MCF 10A (cell line): ENCODE measurements around the gene NDUFS6. TPM values are rescaled to one million over a fixed set of nuclear protein-coding genes. Genes with fewer than 3 reads are reported as not detected.

Source experiments
- BruUV-seq: library from RNA; stranded (reverse); fragments of 400-500 nt; replicated peaks from 2 replicates; lab custom pipeline; 2021; lab: Mats Ljungman, UMichigan
- CTCF ChIA-PET: fragments of 300-600 bp; sonication (Branson Sonifier 250); formaldehyde crosslinking; extraction: SDS; loops from one replicate; lab custom pipeline; 2021; ENCODE audit warnings: antibody characterized with exemption, inconsistent platforms; lab: Yijun Ruan, JAX
- POLR2A ChIA-PET: fragments of 300-600, 350-650 bp; sonication (Branson Sonifier 250); formaldehyde crosslinking; extraction: SDS; loops from one replicate; lab custom pipeline; 2020; ENCODE audit warnings: antibody characterized with exemption, inconsistent platforms; lab: Yijun Ruan, JAX
- DNase-seq: peaks from one replicate; pipeline ENCODE4 v3.0.0-alpha.2; 2018; ENCODE audit not compliant: unreplicated experiment
- H3K27ac Mint-ChIP-seq: one replicate; pipeline ENCODE4 v1.8.0; 2022; ENCODE audit warnings: mild to moderate bottlenecking, low read depth, mixed read lengths; ENCODE audit not compliant: unreplicated experiment
- H3K27me3 Mint-ChIP-seq: one replicate; pipeline ENCODE4 v1.8.0; 2022; ENCODE audit warnings: mixed read lengths; ENCODE audit not compliant: insufficient read depth, unreplicated experiment
- H3K36me3 Mint-ChIP-seq: one replicate; pipeline ENCODE4 v1.8.0; 2022; ENCODE audit warnings: mild to moderate bottlenecking, moderate library complexity, mixed read lengths; ENCODE audit not compliant: insufficient read depth, unreplicated experiment
- H3K4me1 Mint-ChIP-seq: one replicate; pipeline ENCODE4 v1.8.0; 2022; ENCODE audit warnings: mixed read lengths; ENCODE audit not compliant: insufficient read depth, unreplicated experiment
- H3K4me3 Mint-ChIP-seq: one replicate; pipeline ENCODE4 v1.8.0; 2022; ENCODE audit warnings: mild to moderate bottlenecking, moderate library complexity, mixed read lengths; ENCODE audit not compliant: unreplicated experiment
- H3K9me3 Mint-ChIP-seq: one replicate; pipeline ENCODE4 v1.8.0; 2022; ENCODE audit warnings: mixed read lengths; ENCODE audit not compliant: unreplicated experiment
- intact Hi-C: fragments of 100-400 bp; cut with micrococcal nuclease; formaldehyde crosslinking; loops from 2 replicates; pipeline ENCODE4 v1.14.1; 2022
- total RNA-seq: library from RNA; stranded (reverse); gene quantifications from 2 replicates; pipeline ENCODE4 v1.2.3, GENCODE V29; 2022
- TF ChIP-seq, protein P1 (sequence below): fragments of 200-600 bp; IDR thresholded peaks from one replicate; pipeline ENCODE4 v1.8.0; 2022; ENCODE audit warnings: antibody characterized with exemption, mild to moderate bottlenecking; ENCODE audit not compliant: unreplicated experiment

Gene NDUFS6
- total RNA-seq, 1 experiment from 2014 or later, result 65.6 TPM

DNA sequence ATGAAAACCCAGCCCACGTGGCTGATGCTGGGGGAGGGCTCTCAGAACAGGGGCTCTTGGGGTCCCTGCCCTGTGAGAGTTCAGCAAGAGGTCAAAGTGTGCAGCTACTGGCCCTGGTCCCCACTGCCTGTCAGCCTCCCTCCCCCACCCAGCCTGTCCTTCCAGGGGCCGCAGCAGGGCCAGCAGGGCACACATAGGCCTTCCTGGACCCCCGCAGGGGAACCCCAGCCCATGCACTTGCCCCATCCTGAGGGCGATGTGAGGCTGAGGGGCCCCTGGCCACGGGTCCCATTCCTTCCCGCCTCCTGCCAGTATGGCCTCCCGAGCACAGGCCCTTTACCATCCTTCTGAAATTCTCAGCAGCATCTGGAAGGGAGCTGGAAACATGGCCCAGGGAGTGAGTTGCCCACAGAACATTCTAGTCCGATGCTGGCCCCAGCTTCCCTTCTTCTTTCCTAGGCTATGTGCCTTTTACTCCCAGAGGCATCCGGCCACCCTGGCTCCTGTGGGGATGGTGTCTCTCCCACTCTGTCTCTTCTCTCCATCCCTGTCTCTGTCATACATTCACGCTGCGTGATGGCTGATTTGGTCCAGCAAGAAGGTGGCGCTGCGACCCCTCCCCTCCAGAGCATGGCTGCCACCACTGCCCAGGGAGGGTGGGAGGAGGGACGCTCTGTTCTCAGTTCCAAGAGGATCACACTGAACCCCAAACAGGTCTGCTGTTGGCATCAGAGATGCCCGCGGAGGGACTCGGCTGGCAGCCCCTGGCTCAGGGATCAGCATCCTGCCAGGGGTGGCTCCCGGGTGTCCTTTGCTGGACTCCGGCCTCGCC, 21.2 kb upstream of the NDUFS6 start:
- CTCF ChIA-PET, result interaction anchor here (1.4 kb wide), 1 partner anchor 16 kb away, joined by 3 read pairs; no protein-coding TSS in a partner anchor
- Mint-ChIP-seq H3K27me3 (no peaks in the 10 kb centered on the region), H3K36me3 (no peaks in the 10 kb centered on the region), H3K4me1 (no peaks in the 10 kb centered on the region), H3K9me3 (no peaks in the 10 kb centered on the region), H3K4me3 (no peak overlapping the region), H3K27ac (no peak overlapping the region)
- POLR2A ChIA-PET, result no interaction called here
- DNase-seq, result no peak
- intact Hi-C loops, result no loop called here
- BruUV-seq, result no TSS peak
- TF ChIP-seq, protein P1, sequence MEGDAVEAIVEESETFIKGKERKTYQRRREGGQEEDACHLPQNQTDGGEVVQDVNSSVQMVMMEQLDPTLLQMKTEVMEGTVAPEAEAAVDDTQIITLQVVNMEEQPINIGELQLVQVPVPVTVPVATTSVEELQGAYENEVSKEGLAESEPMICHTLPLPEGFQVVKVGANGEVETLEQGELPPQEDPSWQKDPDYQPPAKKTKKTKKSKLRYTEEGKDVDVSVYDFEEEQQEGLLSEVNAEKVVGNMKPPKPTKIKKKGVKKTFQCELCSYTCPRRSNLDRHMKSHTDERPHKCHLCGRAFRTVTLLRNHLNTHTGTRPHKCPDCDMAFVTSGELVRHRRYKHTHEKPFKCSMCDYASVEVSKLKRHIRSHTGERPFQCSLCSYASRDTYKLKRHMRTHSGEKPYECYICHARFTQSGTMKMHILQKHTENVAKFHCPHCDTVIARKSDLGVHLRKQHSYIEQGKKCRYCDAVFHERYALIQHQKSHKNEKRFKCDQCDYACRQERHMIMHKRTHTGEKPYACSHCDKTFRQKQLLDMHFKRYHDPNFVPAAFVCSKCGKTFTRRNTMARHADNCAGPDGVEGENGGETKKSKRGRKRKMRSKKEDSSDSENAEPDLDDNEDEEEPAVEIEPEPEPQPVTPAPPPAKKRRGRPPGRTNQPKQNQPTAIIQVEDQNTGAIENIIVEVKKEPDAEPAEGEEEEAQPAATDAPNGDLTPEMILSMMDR, result no peak

DNA sequence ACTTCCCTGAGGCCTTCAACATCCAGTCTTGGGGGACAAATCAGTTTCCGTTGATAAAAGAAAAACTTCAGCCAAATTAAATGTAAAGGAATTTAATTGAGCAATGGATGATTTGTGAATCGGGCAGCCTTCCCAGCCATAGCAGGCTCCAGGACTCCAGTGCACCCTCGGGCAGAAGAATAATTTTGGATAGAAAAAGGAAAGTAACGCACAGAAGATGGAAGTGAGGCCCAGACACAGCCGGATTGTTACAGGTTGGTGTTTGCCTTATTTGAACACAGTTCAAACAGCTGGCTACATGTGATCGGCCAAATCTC, 20.6 kb upstream of the NDUFS6 start:
- no TSS peak for BruUV-seq
- no peaks in the 10 kb centered on the region for H3K4me1 Mint-ChIP-seq
- POLR2A ChIA-PET, result no interaction called here
- no peaks in the 10 kb centered on the region for H3K36me3 Mint-ChIP-seq
- no peak for DNase-seq
- H3K9me3 Mint-ChIP-seq, result no peaks in the 10 kb centered on the region
- TF ChIP-seq, protein P1, result no peak
- intact Hi-C loops, result no loop called here
- H3K27me3 Mint-ChIP-seq, result no peaks in the 10 kb centered on the region
- CTCF ChIA-PET, result interaction anchor here (1.4 kb wide), 1 partner anchor 17 kb away, joined by 3 read pairs; no protein-coding TSS in a partner anchor
- no peak overlapping the region for H3K4me3 Mint-ChIP-seq
- no peak overlapping the region for H3K27ac Mint-ChIP-seq

DNA sequence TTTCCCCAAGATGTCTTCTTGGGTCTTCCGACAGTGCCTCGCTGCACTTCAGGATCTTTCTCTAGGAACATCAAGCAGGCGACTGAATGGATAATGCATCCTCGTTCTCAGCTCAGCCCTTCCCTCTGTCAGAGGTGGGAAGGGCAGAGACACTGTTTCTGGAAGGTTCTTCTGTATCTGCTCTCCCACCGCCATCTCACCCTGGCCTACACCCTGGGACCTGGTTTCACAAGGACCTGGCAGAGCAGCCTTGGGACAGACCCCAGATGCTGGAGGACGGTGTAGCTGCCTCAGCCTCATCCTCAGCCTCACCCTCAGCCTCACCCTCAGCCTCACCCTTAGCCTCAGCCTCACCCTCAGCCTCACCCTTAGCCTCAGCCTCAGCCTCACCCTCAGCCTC, 20.1 kb upstream of the NDUFS6 start:
- intact Hi-C loops, result no loop called here
- no peaks in the 10 kb centered on the region for H3K27me3 Mint-ChIP-seq
- H3K36me3 Mint-ChIP-seq, result no peaks in the 10 kb centered on the region
- no peak overlapping the region for H3K27ac Mint-ChIP-seq
- TF ChIP-seq, protein P1, result no peak
- no peak overlapping the region for H3K4me3 Mint-ChIP-seq
- no peaks in the 10 kb centered on the region for H3K4me1 Mint-ChIP-seq
- ChIA-PET POLR2A (no interaction called here), CTCF (interaction anchor here (1.4 kb wide), 1 partner anchor 18 kb away, joined by 3 read pairs; no protein-coding TSS in a partner anchor)
- no peaks in the 10 kb centered on the region for H3K9me3 Mint-ChIP-seq
- BruUV-seq, result no TSS peak
- DNase-seq, result no peak

DNA sequence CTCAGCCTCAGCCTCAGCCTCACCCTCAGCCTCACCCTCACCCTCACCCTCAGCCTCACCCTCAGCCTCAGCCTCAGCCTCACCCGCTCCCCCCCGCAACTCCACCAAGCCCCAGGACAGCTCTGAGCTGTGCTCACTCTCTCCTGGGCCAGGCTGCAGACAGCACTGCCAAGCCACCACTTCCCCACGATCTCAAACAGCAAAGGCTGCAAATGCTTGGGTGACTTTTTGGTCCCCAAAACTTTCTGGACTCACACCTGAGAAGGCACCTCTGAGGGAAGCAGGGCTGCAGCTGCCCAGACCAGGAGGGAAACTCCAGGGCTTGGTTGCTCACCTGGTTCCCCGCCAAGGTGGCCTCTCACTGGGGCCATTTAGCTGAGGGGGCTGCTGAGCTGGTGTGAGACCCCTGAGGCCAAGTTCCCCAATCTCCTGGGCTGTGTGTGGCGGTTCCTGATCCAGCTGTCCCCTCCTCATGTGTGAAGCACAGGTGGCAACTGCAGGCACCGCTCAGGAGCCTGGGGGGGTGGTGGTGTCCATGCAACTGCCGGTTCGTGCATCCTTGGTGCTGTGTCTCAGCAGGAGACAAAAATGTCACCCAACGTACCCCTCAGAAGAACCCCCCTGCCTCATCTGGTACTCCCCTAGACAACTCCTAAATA, 19.4 kb upstream of the NDUFS6 start:
- TF ChIP-seq, protein P1, result no peak
- Mint-ChIP-seq H3K27ac (no peak overlapping the region), H3K9me3 (no peaks in the 10 kb centered on the region), H3K4me3 (no peak overlapping the region), H3K36me3 (no peaks in the 10 kb centered on the region), H3K4me1 (no peaks in the 10 kb centered on the region), H3K27me3 (no peaks in the 10 kb centered on the region)
- no peak for DNase-seq
- intact Hi-C loops, result no loop called here
- ChIA-PET CTCF (interaction anchor here (0.6 to 0.7 kb wide), 2 partner anchors 9 to 756 kb away, joined by 4 to 5 read pairs; no protein-coding TSS in a partner anchor), POLR2A (no interaction called here)
- no TSS peak for BruUV-seq
